HepG2 (cell line): ENCODE results near the gene JAK1. TPM values are rescaled to one million over a fixed set of nuclear protein-coding genes. Genes with fewer than 3 reads are reported as not detected.

ENCODE experiments used
- ATAC-seq: fragments of 200-7000 bp; cut with Tn5 transposase; 3 replicates; pipeline ENCODE4 v1.9.1; 2020; ENCODE audit warnings: mild to moderate bottlenecking, moderate library complexity
- BruUV-seq: library from RNA; stranded (reverse); fragments of 400-500 nt; replicated peaks from 2 replicates; lab custom pipeline; 2021; lab: Mats Ljungman, UMichigan
- CTCF ChIA-PET: fragments of 300-600 bp; formaldehyde crosslinking; extraction: SDS; loops from one replicate; lab custom pipeline; 2021; ENCODE audit warnings: low total read pairs, inconsistent platforms, low intra/inter-chr PET ratio; lab: Yijun Ruan, JAX
- POLR2A ChIA-PET: fragments of 350-600 bp; sonication (Branson Sonifier 250); formaldehyde crosslinking; loops from one replicate; lab custom pipeline; 2020; ENCODE audit warnings: antibody characterized with exemption, inconsistent platforms; lab: Yijun Ruan, JAX
- DNase-seq: peaks from one replicate; pipeline ENCODE4 v3.0.0-alpha.2; 2015; ENCODE audit warnings: low spot score
- FAIRE-seq: peaks from 3 replicates; lab custom pipeline; 2011; peaks lifted over from hg19 to GRCh38; lab: Jason Lieb, UNC
- H2AFZ ChIP-seq: one replicate; pipeline ENCODE4 v1.6.1; 2011; ENCODE audit warnings: low read length, inconsistent platforms
- H3K27ac ChIP-seq: fragments of 300-600 bp; 3 replicates; pipeline ENCODE4 v1.8.0; 2011; ENCODE audit warnings: mixed run types, mild to moderate bottlenecking, mixed read lengths, low read length, inconsistent platforms; ENCODE audit not compliant: insufficient read depth; ENCODE audit errors: extremely low read length
- H3K27me3 ChIP-seq, 2 experiments: fragments of 200-600 bp in 1 of 2; 2 replicates in 1 of 2; 3 replicates in 1 of 2; pipeline versions ENCODE4 v1.6.0 to v1.8.0; 2011; ENCODE audit warnings: low read length in 2 of 2, mild to moderate bottlenecking in 2 of 2, moderate library complexity in 2 of 2, inconsistent platforms in 1 of 2; ENCODE audit not compliant: insufficient read depth in 2 of 2, control insufficient read depth in 1 of 2
- H3K36me3 ChIP-seq, 2 experiments: fragments of 200-600 bp in 1 of 2; replicated peaks in 1 of 2; 2 replicates in 1 of 2; 3 replicates in 1 of 2; pipeline versions ENCODE4 v1.5.1 to v1.8.0; 2011; ENCODE audit warnings: low read length in 2 of 2, inconsistent platforms in 1 of 2; ENCODE audit not compliant: insufficient read depth in 2 of 2, control insufficient read depth in 1 of 2
- H3K4me1 ChIP-seq: 2 replicates; pipeline ENCODE4 v1.5.1; 2012; ENCODE audit warnings: low read length, inconsistent platforms; ENCODE audit not compliant: insufficient read depth
- H3K4me2 ChIP-seq: 2 replicates; pipeline ENCODE4 v1.6.0; 2011; ENCODE audit warnings: low read depth, low read length, inconsistent platforms
- H3K4me3 ChIP-seq, 3 experiments: fragments of 200-600 bp in 1 of 3; sonication (generic), shearing (Covaris generic) in 1 of 3; replicated peaks in 1 of 3; 2 replicates each; pipeline ENCODE4 v1.5.1; 2011 to 2016; ENCODE audit warnings: low read length in 3 of 3, inconsistent platforms in 2 of 3, low read depth in 2 of 3, mild to moderate bottlenecking in 2 of 3, control low read depth in 1 of 3, mixed read lengths in 1 of 3; ENCODE audit not compliant: insufficient read depth in 1 of 3
- H3K79me2 ChIP-seq: one replicate; pipeline ENCODE4 v1.6.1; 2011; ENCODE audit warnings: low read length, inconsistent platforms; ENCODE audit not compliant: insufficient read depth
- H3K9ac ChIP-seq: 2 replicates; pipeline ENCODE4 v1.6.0; 2011; ENCODE audit warnings: mild to moderate bottlenecking, low read depth, low read length, inconsistent platforms; ENCODE audit not compliant: insufficient read depth
- H3K9me3 ChIP-seq: 2 replicates; pipeline ENCODE4 v1.5.1; 2012; ENCODE audit warnings: mild to moderate bottlenecking, low read length
- H4K20me1 ChIP-seq: 2 replicates; pipeline ENCODE4 v1.6.0; 2011; ENCODE audit warnings: inconsistent platforms, mild to moderate bottlenecking, low read length, moderate library complexity; ENCODE audit not compliant: insufficient read depth
- HNRNPH1 ChIP-seq: fragments of 200-400 bp; formaldehyde crosslinking; optimal IDR thresholded peaks from 2 replicates; pipeline ENCODE3; 2017; ENCODE audit warnings: mild to moderate bottlenecking, low read depth, low read length
- PLSCR1 ChIP-seq: sonication (generic); formaldehyde crosslinking; IDR thresholded peaks from 2 replicates; pipeline ENCODE4 v1.5.0; 2020; ENCODE audit warnings: missing genetic modification reagents, mild to moderate bottlenecking, borderline replicate concordance
- REPIN1 ChIP-seq: sonication (generic); formaldehyde crosslinking; IDR thresholded peaks from 2 replicates; pipeline ENCODE4 v1.8.0; 2022; ENCODE audit warnings: missing genetic modification reagents, low read depth, mild to moderate bottlenecking, borderline replicate concordance
- SIN3A ChIP-seq: IDR thresholded peaks from 2 replicates; pipeline ENCODE4 v1.6.1; 2011; ENCODE audit warnings: low read depth, mild to moderate bottlenecking, control low read depth, low read length, borderline replicate concordance
- TFDP1 ChIP-seq: IDR thresholded peaks from 2 replicates; pipeline ENCODE4 v1.6.1; 2016; ENCODE audit warnings: missing compliant biosample characterization, missing genetic modification reagents, borderline replicate concordance
- XBP1 ChIP-seq: sonication (generic); formaldehyde crosslinking; IDR thresholded peaks from 2 replicates; pipeline ENCODE4 v1.5.0; 2020; ENCODE audit warnings: missing genetic modification reagents
- ZHX2 ChIP-seq, 2 experiments: sonication (generic) in 1 of 2; formaldehyde crosslinking in 1 of 2; IDR thresholded peaks; 2 replicates each; pipeline versions ENCODE4 v1.6.1 to v1.9.0; 2014 to 2022; ENCODE audit warnings: antibody characterized with exemption in 1 of 2, borderline replicate concordance in 1 of 2, inconsistent platforms in 1 of 2, low read depth in 1 of 2, missing genetic modification reagents in 1 of 2
- ZNF121 ChIP-seq: sonication (generic); formaldehyde crosslinking; IDR thresholded peaks from 2 replicates; pipeline ENCODE4 v1.5.0; 2020; ENCODE audit warnings: mild to moderate bottlenecking, missing genetic modification reagents
- ZNF276 ChIP-seq: sonication (generic); formaldehyde crosslinking; IDR thresholded peaks from 2 replicates; pipeline ENCODE4 v1.4.0; 2020; ENCODE audit warnings: mild to moderate bottlenecking, low read depth, missing genetic modification reagents
- ZNF639 ChIP-seq: conservative IDR thresholded peaks from 2 replicates; pipeline ENCODE4 v1.6.1; 2018; ENCODE audit warnings: missing genetic modification reagents
- ZNF891 ChIP-seq: sonication (generic); formaldehyde crosslinking; IDR thresholded peaks from 2 replicates; pipeline ENCODE4 v1.5.0; 2020; ENCODE audit warnings: mild to moderate bottlenecking, missing genetic modification reagents
- WGBS: methylation state at CpG from one replicate; pipeline ENCODE4 v1.1.6; 2017; ENCODE audit warnings: low lambda C conversion rate; 5-methylcytosine and 5-hydroxymethylcytosine counted together
- in situ Hi-C: cut with HindIII; loops from 2 replicates; pipeline ENCODE4 v1.10.0; 2017; ENCODE audit warnings: low pct_unique_long_range_greater_than_20kb; ENCODE audit not compliant: extremely low pct_ligation_motif_present
- intact Hi-C: fragments of 100-400 bp; cut with micrococcal nuclease; formaldehyde crosslinking; loops from one replicate; pipeline ENCODE4 v1.10.0; 2022; ENCODE audit not compliant: unreplicated experiment
- polyA plus RNA-seq, 8 experiments: library from polyadenylated mRNA; depleted of rRNA in 3 of 8; stranded (reverse) in 7 of 8; unstranded in 1 of 8; fragments of >200 nt; fragmentation: Illumina TruSeq in 4 of 8; extraction: Trizol in 4 of 8; gene quantifications; 2 replicates each; pipeline versions ENCODE4 v1.2.1 to v1.2.3, GENCODE V29; 2011 to 2016; ENCODE audit warnings: low read depth in 4 of 8, missing spikeins in 1 of 8, mixed read lengths in 1 of 8; ENCODE audit not compliant: insufficient read depth in 1 of 8
- total RNA-seq, 5 experiments: library from RNA; depleted of rRNA; stranded (reverse); fragments of >200 nt; fragmentation: Illumina TruSeq; extraction: Trizol; gene quantifications; 2 replicates each; pipeline ENCODE4 v1.2.3, GENCODE V29; 2016; ENCODE audit warnings: low read depth in 1 of 5

The JAK1 gene
- total and polyA plus RNA-seq, 2 of the 13 experiments (the other 11 are each of a cell fraction or from before 2014, with no cell fraction given): 23.9 to 42.4 TPM

GRCh38 chr1:65011983-65012382 lies 45.6 kb upstream of the JAK1 start:
- intact Hi-C loops (no loop called here), in situ Hi-C loops (no loop called here)
- Histone ChIP-seq H3K4me1 (peaks cover 3% of the 10 kb centered on the region; the same call in 1 of the 2 replicates), H3K4me3 (no peak overlapping the region), H3K4me2 (no peak overlapping the region), H2AFZ (peak overlapping the region; percentile 36), H3K27ac (no peak overlapping the region), H4K20me1 (no peaks in the 10 kb centered on the region), H3K9ac (no peak overlapping the region), H3K79me2 (no peaks in the 10 kb centered on the region), H3K27me3 (no peaks in the 10 kb centered on the region), H3K9me3 (no peaks in the 10 kb centered on the region), H3K36me3 (no peaks in the 10 kb centered on the region)
- POLR2A ChIA-PET: no interaction called here
- 69% methylated on average over 2 of the region's 2 CpGs for WGBS
- no peak for DNase-seq
- no peak for ATAC-seq
- CTCF ChIA-PET: no interaction called here
- no peak for FAIRE-seq
- no TSS peak for BruUV-seq
- no peak for TF ChIP-seq SIN3A
- no peak for TF ChIP-seq ZNF891 (CRISPR knock-in tag)
- TF ChIP-seq HNRNPH1: no peak
- TF ChIP-seq TFDP1 (CRISPR knock-in tag): no peak
- TF ChIP-seq ZNF121 (CRISPR knock-in tag): no peak
- no peak for TF ChIP-seq REPIN1 (CRISPR knock-in tag)
- TF ChIP-seq ZHX2 (IDR thresholded peaks at IDR 0.05; ENCODE audit: low read depth): no peak
- TF ChIP-seq ZHX2 (CRISPR knock-in tag; IDR thresholded peaks at IDR 0.05; ENCODE audit: borderline replicate concordance): no peak
- TF ChIP-seq ZNF639 (CRISPR knock-in tag): no peak
- TF ChIP-seq ZNF276 (CRISPR knock-in tag): no peak
- no peak for TF ChIP-seq XBP1 (CRISPR knock-in tag)
- no peak for TF ChIP-seq PLSCR1 (CRISPR knock-in tag)
